ENCODE data around the gene LZTS3. TPM values are rescaled to one million over a fixed set of nuclear protein-coding genes. Genes with fewer than 3 reads are reported as not detected.
A peak's percentile ranks its signal among the peaks of the same experiment; 100 is the strongest.
"Not testable (repeated sequence)": the region's sequence is repeated elsewhere in the genome, so short reads cannot be mapped to it uniquely, and the experiment has no call there.

Gene LZTS3
- total RNA-seq, 2 experiments from 2014 or later, result 0.42 to 0.53 TPM

GRCh38 chr20:3164043-3164762 is 9.1 kb downstream of the LZTS3 start:
- DNase-seq (no peak), ATAC-seq (no peak)
- ChIA-PET CTCF (no interaction called here), POLR2A (interaction anchor here (0.6 kb wide), 1 partner anchor 87 kb away, joined by 3 read pairs; no protein-coding TSS in a partner anchor)
- Mint-ChIP-seq H3K4me1 (ENCODE audit: low read depth) (peaks cover 4% of the 10 kb centered on the region), H3K4me3 (no peak overlapping the region), H3K27me3 (ENCODE audit: low read depth) (peaks cover 16% of the 10 kb centered on the region), H3K9me3 (ENCODE audit: insufficient read depth) (no peaks in the 10 kb centered on the region), H3K27ac (no peak overlapping the region), H3K36me3 (ENCODE audit: low read depth) (peaks cover 2% of the 10 kb centered on the region)

DNA sequence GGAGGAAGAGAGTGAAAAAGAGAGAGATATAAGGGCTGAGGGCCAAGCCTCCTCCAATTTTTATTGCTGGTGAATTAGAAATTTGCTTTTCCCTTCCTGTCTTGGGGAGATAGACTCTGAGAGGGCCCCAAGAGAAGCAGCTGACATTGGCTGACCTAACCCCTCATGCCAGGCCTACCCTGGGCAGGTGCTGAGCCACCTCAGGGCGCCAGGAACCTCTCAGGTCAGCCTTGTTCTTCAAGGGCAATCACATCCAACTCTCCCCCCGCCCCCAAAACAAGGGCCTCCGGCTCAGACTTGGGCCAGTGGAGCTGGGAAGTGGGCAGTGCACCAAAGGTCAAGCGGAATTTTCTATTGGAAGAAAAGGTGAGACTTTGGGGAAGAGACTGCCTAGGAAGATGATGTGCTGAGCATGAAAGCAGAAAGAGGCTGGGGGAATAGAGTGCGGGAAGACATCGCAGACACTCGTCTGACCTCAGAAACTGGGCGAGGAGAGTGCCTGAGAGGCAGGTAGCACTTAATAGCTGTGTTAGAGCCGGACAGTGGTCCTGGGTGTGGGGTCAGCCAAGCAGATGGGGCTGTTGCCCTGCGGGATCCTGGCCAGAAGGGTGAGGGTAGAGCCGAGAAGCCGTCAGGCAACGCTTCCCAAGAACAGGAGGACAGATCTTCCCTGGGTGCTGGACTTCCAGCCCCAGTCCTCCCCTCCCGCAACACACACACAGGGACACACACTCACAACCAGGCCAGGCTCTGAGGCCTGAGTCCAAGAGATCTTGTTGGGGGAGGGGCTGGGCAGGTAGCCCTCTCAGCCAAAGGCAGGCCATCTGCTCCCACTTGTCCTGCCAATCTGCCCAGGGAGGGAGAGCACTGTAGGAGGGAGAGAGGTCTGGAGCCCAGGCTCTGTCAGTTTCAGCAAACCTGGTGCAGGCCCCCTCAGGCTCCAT is 10.0 kb downstream of the LZTS3 start:
- ChIA-PET POLR2A (interaction anchor here (0.6 to 0.7 kb wide), 2 partner anchors 86 to 117 kb away, joined by 3 read pairs; no protein-coding TSS in a partner anchor), CTCF (interaction anchor here (1.8 kb wide), 1 partner anchor 9 kb away, joined by 10 read pairs; no protein-coding TSS in a partner anchor)
- ATAC-seq (no peak), DNase-seq (no peak)
- peaks cover 4% of the 10 kb centered on the region for H3K36me3 Mint-ChIP-seq (ENCODE audit: low read depth)
- no peak overlapping the region for H3K4me3 Mint-ChIP-seq
- H3K27me3 Mint-ChIP-seq (ENCODE audit: low read depth), result peaks cover 7% of the 10 kb centered on the region
- no peaks in the 10 kb centered on the region for H3K9me3 Mint-ChIP-seq (ENCODE audit: insufficient read depth)
- peaks cover 9% of the 10 kb centered on the region for H3K4me1 Mint-ChIP-seq (ENCODE audit: low read depth)
- H3K27ac Mint-ChIP-seq, result no peak overlapping the region

DNA sequence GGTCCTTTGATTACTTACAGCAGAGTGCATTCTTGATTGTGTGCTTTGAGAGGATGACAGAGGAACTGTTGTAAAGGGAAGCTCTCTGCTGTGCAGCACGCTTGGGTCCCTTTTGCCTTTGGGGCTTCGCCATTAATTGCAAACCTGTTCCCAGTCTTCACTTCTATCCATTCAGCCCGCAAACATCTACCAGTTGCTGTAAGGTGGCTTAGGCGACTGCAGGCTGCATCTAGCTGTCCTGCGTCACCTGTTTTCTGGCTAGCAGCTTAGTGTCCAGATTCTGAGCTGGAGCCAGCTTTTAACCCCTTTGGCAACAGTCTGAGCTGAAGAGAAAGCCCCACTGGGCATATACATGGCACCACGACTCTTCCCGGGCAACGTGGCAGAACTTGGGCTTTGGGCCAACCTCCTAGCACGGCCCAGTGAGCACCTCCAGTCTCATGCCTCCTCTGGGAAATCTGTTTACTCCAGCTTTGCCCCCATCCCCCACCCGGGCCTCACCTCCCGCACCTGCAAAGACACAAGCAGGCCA is 11.2 kb downstream of the LZTS3 start:
- peaks cover 7% of the 10 kb centered on the region for H3K36me3 Mint-ChIP-seq (ENCODE audit: low read depth)
- H3K27ac Mint-ChIP-seq, result no peak overlapping the region
- H3K27me3 Mint-ChIP-seq (ENCODE audit: low read depth), result peaks cover 2% of the 10 kb centered on the region
- ChIA-PET POLR2A (no interaction called here), CTCF (interaction anchor here (0.6 to 1.8 kb wide), 3 partner anchors 10 to 337 kb away, joined by 3 to 10 read pairs (median 3); no protein-coding TSS in a partner anchor)
- H3K4me1 Mint-ChIP-seq (ENCODE audit: low read depth), result peaks cover 20% of the 10 kb centered on the region
- ATAC-seq (no peak), DNase-seq (no peak)
- H3K4me3 Mint-ChIP-seq, result no peak overlapping the region
- H3K9me3 Mint-ChIP-seq (ENCODE audit: insufficient read depth), result no peaks in the 10 kb centered on the region

DNA sequence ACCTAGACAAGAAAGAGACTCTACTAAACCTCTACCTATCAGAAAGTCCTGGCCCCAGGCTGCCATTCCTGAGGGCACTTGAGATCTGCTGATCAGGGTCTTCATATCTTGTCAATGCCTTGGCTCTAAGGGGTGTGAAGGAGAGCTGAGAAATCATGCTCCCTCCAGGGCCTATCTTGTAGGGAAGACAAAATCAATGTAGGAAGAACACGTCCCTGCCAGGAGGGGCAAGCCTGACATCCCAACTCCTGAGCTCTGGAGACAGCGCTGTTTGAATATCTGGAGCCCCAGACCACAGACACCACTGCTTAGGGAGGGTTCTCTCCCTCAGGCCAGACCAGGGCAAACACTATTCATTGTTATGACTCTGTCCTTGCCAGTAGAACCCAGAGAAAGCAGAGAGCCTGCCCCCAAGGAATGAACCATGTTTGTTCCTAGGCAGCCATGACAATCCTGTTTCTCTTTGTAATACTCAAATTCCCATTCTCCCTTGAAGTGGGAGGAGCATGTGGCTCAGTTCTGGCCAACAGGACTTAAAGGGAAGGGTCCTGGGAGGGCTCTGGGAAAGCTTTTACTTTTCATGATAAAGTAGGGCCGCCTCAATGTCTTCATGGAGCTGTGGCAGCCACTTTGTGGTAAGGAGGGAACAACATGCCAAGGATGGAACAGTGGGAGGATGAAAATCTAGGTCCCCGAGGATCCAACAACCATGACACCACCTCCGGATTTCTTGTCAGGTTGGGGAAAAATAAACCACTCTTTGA is 11.9 kb downstream of the LZTS3 start:
- CTCF ChIA-PET, result interaction anchor here (0.6 to 1.8 kb wide), 3 partner anchors 11 to 659 kb away, joined by 3 to 10 read pairs (median 3); partner anchors contain the start of gene AP5S1
- H3K36me3 Mint-ChIP-seq (ENCODE audit: low read depth), result peaks cover 13% of the 10 kb centered on the region
- no peak overlapping the region for H3K27ac Mint-ChIP-seq
- no peak for ATAC-seq
- no peak for DNase-seq
- H3K27me3 Mint-ChIP-seq (ENCODE audit: low read depth), result no peaks in the 10 kb centered on the region
- no peaks in the 10 kb centered on the region for H3K9me3 Mint-ChIP-seq (ENCODE audit: insufficient read depth)
- peak overlapping the region; percentile 43 for H3K4me3 Mint-ChIP-seq
- POLR2A ChIA-PET, result interaction anchor here (1.0 kb wide), 2 partner anchors 11 to 41 kb away, joined by 4 to 5 read pairs; no protein-coding TSS in a partner anchor
- peaks cover 26% of the 10 kb centered on the region for H3K4me1 Mint-ChIP-seq (ENCODE audit: low read depth)

- POLR2A ChIA-PET, result interaction anchor here (0.5 to 2.4 kb wide), 6 partner anchors 15 to 49 kb away, joined by 3 to 10 read pairs (median 4); partner anchors contain the start of gene ITPA
- Mint-ChIP-seq H3K9me3 (ENCODE audit: insufficient read depth) (no peaks in the 10 kb centered on the region), H3K36me3 (ENCODE audit: low read depth) (peaks cover 20% of the 10 kb centered on the region), H3K27me3 (ENCODE audit: low read depth) (no peaks in the 10 kb centered on the region), H3K4me3 (peak overlapping the region; percentile 40), H3K4me1 (ENCODE audit: low read depth) (peaks cover 37% of the 10 kb centered on the region), H3K27ac (no peak overlapping the region)
- no peak for ATAC-seq
- CTCF ChIA-PET, result interaction anchor here (0.7 to 0.8 kb wide), 2 partner anchors 12 to 660 kb away, joined by 3 read pairs; partner anchors contain the start of gene AP5S1
- no peak for DNase-seq
These were observed 12.9 kb downstream of the LZTS3 start for GRCh38 chr20:3160418-3160817.

DNA sequence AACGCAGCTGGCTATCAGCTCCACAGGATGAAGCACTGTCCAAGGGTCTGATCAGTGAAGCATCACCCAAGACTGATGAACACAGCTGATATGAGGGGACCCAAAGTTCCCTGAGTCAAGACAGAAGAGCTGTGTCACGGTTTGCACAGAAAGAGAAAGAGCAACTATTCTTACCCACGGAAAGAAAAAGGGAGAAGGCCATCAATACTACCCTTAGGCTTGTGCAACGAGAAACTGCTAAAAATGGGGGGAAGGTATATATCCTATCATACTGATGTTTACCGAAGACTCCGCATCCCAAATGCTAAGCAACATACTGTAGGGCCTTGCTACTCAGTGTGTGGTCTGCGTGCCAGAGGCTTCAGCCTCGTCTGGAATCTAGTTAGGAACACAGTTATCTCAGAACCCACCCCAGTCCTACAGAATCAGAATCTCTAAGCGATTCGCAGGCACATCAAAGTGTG is 14.3 kb downstream of the LZTS3 start:
- ATAC-seq (peak; percentile 28), DNase-seq (no peak)
- H3K36me3 Mint-ChIP-seq (ENCODE audit: low read depth), result peaks cover 25% of the 10 kb centered on the region
- no peaks in the 10 kb centered on the region for H3K9me3 Mint-ChIP-seq (ENCODE audit: insufficient read depth)
- H3K27me3 Mint-ChIP-seq (ENCODE audit: low read depth), result no peaks in the 10 kb centered on the region
- POLR2A ChIA-PET, result interaction anchor here (0.6 to 2.5 kb wide), 9 partner anchors 10 to 87 kb away, joined by 3 to 11 read pairs (median 4); partner anchors contain the start of gene ITPA
- peaks cover 39% of the 10 kb centered on the region for H3K4me1 Mint-ChIP-seq (ENCODE audit: low read depth)
- H3K4me3 Mint-ChIP-seq, result peak overlapping the region; percentile 92
- CTCF ChIA-PET, result interaction anchor here (1.0 to 1.5 kb wide), 2 partner anchors 14 to 37 kb away, joined by 3 to 5 read pairs; no protein-coding TSS in a partner anchor
- H3K27ac Mint-ChIP-seq, result peak overlapping the region; percentile 96

GRCh38 chr20:3157817-3158216 is 15.5 kb downstream of the LZTS3 start:
- Mint-ChIP-seq H3K36me3 (ENCODE audit: low read depth) (peaks cover 32% of the 10 kb centered on the region), H3K27me3 (ENCODE audit: low read depth) (no peaks in the 10 kb centered on the region), H3K4me3 (peak overlapping the region; percentile 92), H3K4me1 (ENCODE audit: low read depth) (peaks cover 45% of the 10 kb centered on the region), H3K9me3 (ENCODE audit: insufficient read depth) (no peaks in the 10 kb centered on the region), H3K27ac (peak overlapping the region; percentile 81)
- POLR2A ChIA-PET, result interaction anchor here (0.5 to 2.5 kb wide), 9 partner anchors 9 to 1271 kb away, joined by 3 to 11 read pairs (median 5); partner anchors contain the start of gene ITPA
- ATAC-seq (peak; percentile 4), DNase-seq (no peak)
- CTCF ChIA-PET, result interaction anchor here (0.8 to 1.7 kb wide), 9 partner anchors 10 to 183 kb away, joined by 3 to 5 read pairs (median 3); no protein-coding TSS in a partner anchor

DNA sequence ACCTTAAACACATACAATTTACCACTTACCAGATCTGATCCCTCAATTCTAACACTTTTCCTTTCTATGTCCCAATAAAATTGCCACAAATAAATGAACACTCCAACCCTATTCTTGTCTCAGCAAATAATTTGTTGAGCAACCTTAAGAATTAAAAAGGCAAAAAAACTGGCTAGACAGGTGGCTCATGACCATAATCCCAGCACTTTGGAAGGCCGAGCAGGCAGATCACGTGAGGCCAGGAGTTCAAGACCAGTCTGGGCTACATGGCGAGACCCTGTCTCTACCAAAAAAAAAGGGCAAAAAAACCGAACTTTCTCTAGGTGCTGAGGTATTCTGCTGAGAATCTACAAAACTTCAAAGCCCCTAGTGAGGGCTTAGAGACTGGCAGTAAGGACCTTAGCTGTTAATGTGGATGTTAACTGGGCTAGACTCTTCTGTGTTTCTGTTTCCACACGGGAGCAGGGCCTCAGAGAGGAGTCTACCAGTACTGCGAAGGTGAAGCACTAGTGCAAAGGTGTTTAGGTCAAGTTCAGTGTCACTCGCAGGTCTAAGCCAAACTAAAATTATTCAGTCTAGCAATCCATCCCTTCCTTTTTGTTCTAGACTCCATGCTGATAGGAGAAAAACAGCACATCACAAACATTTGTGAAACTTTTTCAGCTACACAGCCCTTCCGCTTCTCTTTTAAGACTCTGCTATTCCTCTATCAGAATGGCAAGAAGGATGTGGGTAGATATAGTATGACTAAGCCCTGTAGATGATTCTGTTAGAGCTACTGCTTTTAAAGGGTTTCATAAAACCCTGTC is 16.3 kb downstream of the LZTS3 start:
- DNase-seq, result no peak
- Mint-ChIP-seq H3K4me1 (ENCODE audit: low read depth) (peaks cover 45% of the 10 kb centered on the region), H3K4me3 (peak overlapping the region; percentile 92), H3K36me3 (ENCODE audit: low read depth) (peaks cover 33% of the 10 kb centered on the region), H3K27me3 (ENCODE audit: low read depth) (no peaks in the 10 kb centered on the region), H3K9me3 (ENCODE audit: insufficient read depth) (no peaks in the 10 kb centered on the region), H3K27ac (peak overlapping the region; percentile 81)
- peak; percentile 81 for ATAC-seq
- ChIA-PET CTCF (interaction anchor here (0.7 to 1.7 kb wide), 10 partner anchors 10 to 182 kb away, joined by 3 to 5 read pairs (median 3); no protein-coding TSS in a partner anchor), POLR2A (interaction anchor here (0.5 to 2.5 kb wide), 8 partner anchors 8 to 1272 kb away, joined by 3 to 11 read pairs (median 5); partner anchors contain the start of gene ITPA)

DNA sequence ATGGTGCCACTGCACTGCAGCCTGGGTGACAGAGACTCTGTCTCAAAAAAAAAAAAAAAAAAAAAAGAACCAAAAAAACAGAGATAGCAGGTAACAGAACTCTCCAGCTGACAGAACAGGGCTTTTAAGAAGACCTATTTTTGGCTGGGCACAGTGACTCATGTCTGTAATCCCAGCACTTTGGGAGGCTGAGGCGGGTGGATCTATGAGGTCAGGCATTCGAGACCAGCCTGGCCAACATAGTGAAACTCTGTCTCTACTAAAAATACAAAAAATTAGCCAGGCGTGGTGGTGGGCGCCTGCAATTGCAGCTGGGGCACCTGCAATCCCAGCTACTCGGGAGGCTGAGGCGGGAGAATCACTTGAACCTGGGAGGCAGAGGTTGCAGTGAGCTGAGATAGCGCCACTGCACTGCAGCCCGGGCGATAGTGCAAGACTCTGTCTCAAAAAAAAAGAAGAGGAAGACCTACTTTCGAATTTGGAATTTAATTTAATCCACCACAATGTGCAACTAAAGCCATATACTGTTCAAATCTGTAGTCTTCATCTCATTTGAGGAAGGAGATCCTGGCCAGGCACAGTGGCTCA is 21.2 kb downstream of the LZTS3 start:
- H3K27me3 Mint-ChIP-seq (ENCODE audit: low read depth); H3K4me3 Mint-ChIP-seq; DNase-seq; ATAC-seq; POLR2A ChIA-PET; H3K27ac Mint-ChIP-seq; H3K9me3 Mint-ChIP-seq (ENCODE audit: insufficient read depth); CTCF ChIA-PET: not testable (repeated sequence)
- peaks cover 30% of the 10 kb centered on the region for H3K4me1 Mint-ChIP-seq (ENCODE audit: low read depth)
- peaks cover 52% of the 10 kb centered on the region for H3K36me3 Mint-ChIP-seq (ENCODE audit: low read depth)

GRCh38 chr20:3150908-3151307 is 22.4 kb downstream of the LZTS3 start:
- DNase-seq, result no peak

More at GRCh38 chr20:3150908-3151307, 22.4 kb downstream of the LZTS3 start:
- CTCF ChIA-PET, result no interaction called here
- no peaks in the 10 kb centered on the region for H3K9me3 Mint-ChIP-seq (ENCODE audit: insufficient read depth)
- POLR2A ChIA-PET, result no interaction called here
- no peak overlapping the region for H3K27ac Mint-ChIP-seq
- H3K4me1 Mint-ChIP-seq (ENCODE audit: low read depth), result peaks cover 17% of the 10 kb centered on the region
- peaks cover 51% of the 10 kb centered on the region for H3K36me3 Mint-ChIP-seq (ENCODE audit: low read depth)
- no peaks in the 10 kb centered on the region for H3K27me3 Mint-ChIP-seq (ENCODE audit: low read depth)
- no peak for ATAC-seq
- H3K4me3 Mint-ChIP-seq, result no peak overlapping the region
